HCT116 (cell line): Measurements from ENCODE around the gene PTPN7. TPM values are rescaled to one million over a fixed set of nuclear protein-coding genes. Genes with fewer than 3 reads are reported as not detected.

Experiments
- ATAC-seq: fragments of 200-7000 bp; cut with Tn5 transposase; 2 replicates; pipeline ENCODE4 v1.9.1; 2020; ENCODE audit warnings: mild to moderate bottlenecking, moderate library complexity
- BruUV-seq: library from RNA; stranded (reverse); fragments of 400-500 nt; replicated peaks from 2 replicates; lab custom pipeline; 2021; lab: Mats Ljungman, UMichigan
- CTCF ChIA-PET: fragments of 300-600 bp; sonication (Branson Sonifier 250); formaldehyde crosslinking; loops from one replicate; lab custom pipeline; 2021; ENCODE audit warnings: antibody characterized with exemption; lab: Charles Lee
- POLR2A ChIA-PET: fragments of 300-600, 350-600 bp; sonication (Branson Sonifier 250); formaldehyde crosslinking; loops from one replicate; lab custom pipeline; 2021; ENCODE audit warnings: antibody characterized with exemption; lab: Charles Lee
- RAD21 ChIA-PET, 2 experiments: fragments of 300-600 bp; sonication (Branson Sonifier 250); formaldehyde crosslinking; loops; one replicate each; lab custom pipeline; 2023; ENCODE audit warnings: low total read pairs in 2 of 2; ENCODE audit not compliant: uncharacterized antibody in 2 of 2, unreplicated experiment in 2 of 2, low non-redundant PET in 1 of 2; lab: Charles Lee
- DNase-seq: peaks from one replicate; pipeline ENCODE4 v3.0.0-alpha.2; 2010; ENCODE audit warnings: low read depth, low spot score
- H2AFZ ChIP-seq: fragments of 200-600 bp; shearing (Covaris generic), sonication (generic); 2 replicates; pipeline ENCODE4 v1.6.1; 2017; ENCODE audit warnings: low read depth, mixed run types, mixed read lengths, antibody characterized with exemption, low read length; ENCODE audit not compliant: poor library complexity, severe bottlenecking
- H3K27ac ChIP-seq: 2 replicates; pipeline ENCODE4 v1.5.1; 2012; ENCODE audit warnings: low read depth, low read length
- H3K27me3 ChIP-seq: fragments of 200-600 bp; sonication (generic); 2 replicates; pipeline ENCODE4 v1.6.1; 2016; ENCODE audit warnings: mixed run types, low read length, mixed read lengths; ENCODE audit not compliant: insufficient read depth
- H3K36me3 ChIP-seq, 2 experiments: fragments of 200-500 bp in 1 of 2; fragments of 200-600 bp in 1 of 2; sonication (Bioruptor generic) in 1 of 2; sonication (generic) in 1 of 2; 2 replicates each; pipeline versions ENCODE4 v1.5.1 to v1.6.1; 2014 to 2016; ENCODE audit warnings: low read length in 2 of 2, inconsistent platforms in 1 of 2, mixed read lengths in 1 of 2, mixed run types in 1 of 2; ENCODE audit not compliant: insufficient read depth in 2 of 2, control insufficient read depth in 1 of 2
- H3K4me1 ChIP-seq, 2 experiments: fragments of 200-600 bp in 1 of 2; sonication (generic) in 1 of 2; 2 replicates each; pipeline versions ENCODE4 v1.5.1 to v1.6.1; 2012 to 2017; ENCODE audit warnings: low read length in 2 of 2, inconsistent platforms in 1 of 2, mild to moderate bottlenecking in 1 of 2, mixed read lengths in 1 of 2, mixed run types in 1 of 2, moderate library complexity in 1 of 2; ENCODE audit not compliant: insufficient read depth in 2 of 2, control insufficient read depth in 1 of 2
- H3K4me2 ChIP-seq: fragments of 200-600 bp; sonication (generic); 2 replicates; pipeline ENCODE4 v1.6.1; 2017; ENCODE audit warnings: mixed run types, low read length, mixed read lengths
- H3K4me3 ChIP-seq, 2 experiments: fragments of 200-600 bp in 1 of 2; sonication (generic) in 1 of 2; replicated peaks in 1 of 2; 2 replicates each; pipeline ENCODE4 v1.5.1; 2011 to 2016; ENCODE audit warnings: low read length in 2 of 2, control low read depth in 1 of 2, low read depth in 1 of 2, mild to moderate bottlenecking in 1 of 2, mixed read lengths in 1 of 2, mixed run types in 1 of 2
- H3K79me2 ChIP-seq: fragments of 200-600 bp; sonication (generic); 2 replicates; pipeline ENCODE4 v1.6.1; 2017; ENCODE audit warnings: mild to moderate bottlenecking, mixed run types, low read length, moderate library complexity, mixed read lengths; ENCODE audit not compliant: insufficient read depth
- H3K9ac ChIP-seq: fragments of 200-600 bp; sonication (generic); 2 replicates; pipeline ENCODE4 v1.6.1; 2016; ENCODE audit warnings: low read length, mixed read lengths
- H3K9me2 ChIP-seq: fragments of 200-600 bp; sonication (generic), shearing (Covaris generic); 2 replicates; pipeline ENCODE4 v1.6.1; 2017; ENCODE audit warnings: mixed run types, mild to moderate bottlenecking, moderate library complexity; ENCODE audit not compliant: insufficient read depth
- H3K9me3 ChIP-seq, 2 experiments: fragments of 200-500 bp in 1 of 2; fragments of 200-600 bp in 1 of 2; sonication (Bioruptor generic) in 1 of 2; sonication (generic) in 1 of 2; 2 replicates each; pipeline ENCODE4 v1.6.1; 2014 to 2017; ENCODE audit warnings: low read length in 2 of 2, mixed read lengths in 2 of 2, inconsistent platforms in 1 of 2, low read depth in 1 of 2, mild to moderate bottlenecking in 1 of 2, mixed run types in 1 of 2, moderate library complexity in 1 of 2; ENCODE audit not compliant: control insufficient read depth in 1 of 2, insufficient read depth in 1 of 2
- H4K20me1 ChIP-seq: fragments of 200-600 bp; sonication (generic), shearing (Covaris generic); 2 replicates; pipeline ENCODE4 v1.6.1; 2017; ENCODE audit warnings: mixed run types, mild to moderate bottlenecking, moderate library complexity; ENCODE audit not compliant: insufficient read depth
- EGR1 ChIP-seq: IDR thresholded peaks from 2 replicates; pipeline ENCODE4 v1.6.1; 2012; ENCODE audit warnings: low read depth
- EZH2phosphoT487 ChIP-seq: fragments of 200-600 bp; IDR thresholded peaks from 2 replicates; pipeline ENCODE4 v1.6.1; 2018; ENCODE audit warnings: antibody characterized with exemption, borderline replicate concordance
- FOSL1 ChIP-seq: IDR thresholded peaks from 2 replicates; pipeline ENCODE4 v1.6.1; 2012; ENCODE audit warnings: low read depth
- JUND ChIP-seq: IDR thresholded peaks from 2 replicates; pipeline ENCODE4 v1.6.1; 2012
- POLR2AphosphoS5 ChIP-seq: IDR thresholded peaks from 2 replicates; pipeline ENCODE4 v1.6.1; 2011; ENCODE audit warnings: mild to moderate bottlenecking, low read depth, low read length, moderate library complexity
- SP1 ChIP-seq: IDR thresholded peaks from 2 replicates; pipeline ENCODE4 v1.6.1; 2012; ENCODE audit warnings: low read depth
- SRF ChIP-seq: IDR thresholded peaks from 2 replicates; pipeline ENCODE4 v1.6.1; 2012; ENCODE audit warnings: low read depth
- YY1 ChIP-seq: IDR thresholded peaks from 2 replicates; pipeline ENCODE4 v1.6.1; 2011; ENCODE audit warnings: low read length, low read depth, moderate library complexity, mild to moderate bottlenecking; ENCODE audit not compliant: insufficient replicate concordance; ENCODE audit errors: extremely low read depth
- ZNF274 ChIP-seq: fragments of 200-500 bp; sonication (Bioruptor generic); IDR thresholded peaks from 2 replicates; pipeline ENCODE4 v1.6.1; 2014; ENCODE audit warnings: mild to moderate bottlenecking, low read depth, low read length, inconsistent platforms
- intact Hi-C: fragments of 100-400 bp; cut with micrococcal nuclease; formaldehyde crosslinking; loops from 2 replicates; pipeline ENCODE4 v1.10.0; 2022
- total RNA-seq: library from RNA; stranded (reverse); gene quantifications from one replicate; pipeline ENCODE4 v1.2.1, GENCODE V29; 2021; ENCODE audit not compliant: unreplicated experiment
- TF ChIP-seq, protein P1 (sequence below): IDR thresholded peaks from 2 replicates; pipeline ENCODE4 v1.6.1; 2012
- TF ChIP-seq, protein P2 (sequence below): IDR thresholded peaks from 2 replicates; pipeline ENCODE4 v1.6.1; 2011; ENCODE audit warnings: mild to moderate bottlenecking, low read length, moderate library complexity; ENCODE audit not compliant: insufficient replicate concordance; ENCODE audit errors: extremely low read depth
- TF ChIP-seq, protein P3 (sequence below): IDR thresholded peaks from 2 replicates; pipeline ENCODE4 v1.6.1; 2012

Gene PTPN7
- total RNA-seq, 1 experiment from 2014 or later = 0.76 TPM

DNA sequence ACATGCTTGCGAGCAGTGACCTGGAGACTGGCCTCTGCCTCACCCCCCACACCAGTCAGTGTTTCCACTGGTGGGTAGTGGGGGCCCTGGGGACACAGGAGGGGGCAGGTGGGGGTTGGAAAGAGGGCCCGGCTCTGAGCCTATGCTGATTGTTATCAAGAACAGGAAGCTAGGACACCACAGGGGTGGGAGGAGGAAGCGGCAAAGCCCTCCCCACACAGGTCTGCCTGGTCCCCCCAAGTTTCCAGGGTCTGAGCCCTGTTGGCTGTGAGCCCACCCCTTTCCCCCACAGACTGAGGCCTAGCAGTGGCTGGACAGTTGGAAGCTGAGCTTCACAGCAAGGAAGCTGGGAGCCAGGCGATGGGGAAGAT, 1.6 kb upstream of the PTPN7 start:
- DNase-seq (no peak), ATAC-seq (no peak)
- no peak overlapping the region for H3K27ac ChIP-seq
- no peaks in the 10 kb centered on the region for H3K79me2 ChIP-seq
- ChIA-PET POLR2A (no interaction called here), CTCF (no interaction called here), RAD21 (no interaction called here)
- no TSS peak for BruUV-seq
- H3K9me2 ChIP-seq = no peaks in the 10 kb centered on the region
- no peak overlapping the region for H3K4me2 ChIP-seq
- H3K27me3 ChIP-seq = no peaks in the 10 kb centered on the region
- no peaks in the 10 kb centered on the region for H3K9me3 ChIP-seq
- H3K9ac ChIP-seq = no peak overlapping the region
- H2AFZ ChIP-seq = no peak overlapping the region
- H3K4me3 ChIP-seq = no peak overlapping the region
- H3K4me1 ChIP-seq = peaks cover 10% of the 10 kb centered on the region in 2 experiments; a peak in 3 of 4 replicates
- no peaks in the 10 kb centered on the region for H4K20me1 ChIP-seq
- no peaks in the 10 kb centered on the region for H3K36me3 ChIP-seq
- intact Hi-C loops = no loop called here
- no peak for TF ChIP-seq SP1
- TF ChIP-seq FOSL1 = no peak
- TF ChIP-seq, protein P1, sequence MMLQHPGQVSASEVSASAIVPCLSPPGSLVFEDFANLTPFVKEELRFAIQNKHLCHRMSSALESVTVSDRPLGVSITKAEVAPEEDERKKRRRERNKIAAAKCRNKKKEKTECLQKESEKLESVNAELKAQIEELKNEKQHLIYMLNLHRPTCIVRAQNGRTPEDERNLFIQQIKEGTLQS = no peak
- no peak for TF ChIP-seq EGR1
- no peak for TF ChIP-seq SRF
- no peak for TF ChIP-seq ZNF274
- TF ChIP-seq YY1 = no peak
- TF ChIP-seq, protein P2, sequence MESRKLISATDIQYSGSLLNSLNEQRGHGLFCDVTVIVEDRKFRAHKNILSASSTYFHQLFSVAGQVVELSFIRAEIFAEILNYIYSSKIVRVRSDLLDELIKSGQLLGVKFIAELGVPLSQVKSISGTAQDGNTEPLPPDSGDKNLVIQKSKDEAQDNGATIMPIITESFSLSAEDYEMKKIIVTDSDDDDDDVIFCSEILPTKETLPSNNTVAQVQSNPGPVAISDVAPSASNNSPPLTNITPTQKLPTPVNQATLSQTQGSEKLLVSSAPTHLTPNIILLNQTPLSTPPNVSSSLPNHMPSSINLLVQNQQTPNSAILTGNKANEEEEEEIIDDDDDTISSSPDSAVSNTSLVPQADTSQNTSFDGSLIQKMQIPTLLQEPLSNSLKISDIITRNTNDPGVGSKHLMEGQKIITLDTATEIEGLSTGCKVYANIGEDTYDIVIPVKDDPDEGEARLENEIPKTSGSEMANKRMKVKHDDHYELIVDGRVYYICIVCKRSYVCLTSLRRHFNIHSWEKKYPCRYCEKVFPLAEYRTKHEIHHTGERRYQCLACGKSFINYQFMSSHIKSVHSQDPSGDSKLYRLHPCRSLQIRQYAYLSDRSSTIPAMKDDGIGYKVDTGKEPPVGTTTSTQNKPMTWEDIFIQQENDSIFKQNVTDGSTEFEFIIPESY = no peak
- TF ChIP-seq POLR2AphosphoS5 = no peak
- TF ChIP-seq, protein P3, sequence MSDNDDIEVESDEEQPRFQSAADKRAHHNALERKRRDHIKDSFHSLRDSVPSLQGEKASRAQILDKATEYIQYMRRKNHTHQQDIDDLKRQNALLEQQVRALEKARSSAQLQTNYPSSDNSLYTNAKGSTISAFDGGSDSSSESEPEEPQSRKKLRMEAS = no peak
- TF ChIP-seq JUND = no peak
- no peak for TF ChIP-seq EZH2phosphoT487
